CD4-positive, alpha-beta T cell treated with Interleukin-4 for 4 hours (primary cell): ENCODE data around the gene NUP205.
A peak's percentile ranks its signal among the peaks of the same experiment; 100 is the strongest.
"Not testable (repeated sequence)": the region's sequence is repeated elsewhere in the genome, so short reads cannot be mapped to it uniquely, and the experiment has no call there.

ENCODE experiments used
- DNase-seq: peaks from one replicate; pipeline ENCODE4 v3.0.0-alpha.2; 2020

The NUP205 gene

DNA sequence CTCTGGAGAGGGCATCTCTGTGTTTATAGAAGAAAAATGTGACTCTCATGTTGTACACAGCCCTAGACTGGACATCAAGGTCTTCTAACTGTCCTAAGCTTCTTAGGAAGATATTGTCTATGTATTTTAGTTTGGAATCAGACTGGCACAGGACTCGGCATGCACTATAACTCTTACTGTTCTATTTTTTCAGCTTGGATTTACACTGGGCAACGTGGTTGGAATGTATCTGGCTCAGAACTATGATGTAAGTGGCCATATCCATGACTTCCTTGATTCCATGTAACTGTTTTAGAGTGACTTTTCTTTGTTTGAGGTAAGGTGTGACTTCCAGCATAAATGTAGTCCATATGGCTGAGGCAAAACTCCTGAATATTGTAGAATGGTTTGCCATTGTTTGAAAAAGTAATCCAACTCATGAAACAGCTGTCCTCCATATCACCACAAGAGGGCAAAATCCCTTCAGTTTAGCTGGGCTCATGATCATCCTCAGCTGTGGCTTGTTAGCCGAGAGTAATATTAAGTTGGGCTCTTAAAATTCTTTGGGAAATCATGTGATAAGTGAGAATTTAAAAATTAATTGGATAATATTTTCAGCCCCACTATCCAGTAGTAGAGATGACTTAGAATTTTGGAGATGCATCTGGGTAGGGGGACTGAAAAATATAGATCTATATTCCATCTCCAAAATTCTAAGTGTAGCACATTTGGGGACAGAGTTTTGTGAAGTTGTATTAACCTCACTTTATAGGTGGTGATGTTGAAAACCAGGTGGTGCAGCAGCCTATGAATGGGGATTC is 115.0 kb downstream of the NUP205 start:
- DNase-seq, result peak; percentile 18

- DNase-seq, result no peak
These were observed 115.6 kb downstream of the NUP205 start for GRCh38 chr7:135673360-135673706.

- DNase-seq, result no peak
These were observed 121.2 kb downstream of the NUP205 start for GRCh38 chr7:135678612-135679575.

DNA sequence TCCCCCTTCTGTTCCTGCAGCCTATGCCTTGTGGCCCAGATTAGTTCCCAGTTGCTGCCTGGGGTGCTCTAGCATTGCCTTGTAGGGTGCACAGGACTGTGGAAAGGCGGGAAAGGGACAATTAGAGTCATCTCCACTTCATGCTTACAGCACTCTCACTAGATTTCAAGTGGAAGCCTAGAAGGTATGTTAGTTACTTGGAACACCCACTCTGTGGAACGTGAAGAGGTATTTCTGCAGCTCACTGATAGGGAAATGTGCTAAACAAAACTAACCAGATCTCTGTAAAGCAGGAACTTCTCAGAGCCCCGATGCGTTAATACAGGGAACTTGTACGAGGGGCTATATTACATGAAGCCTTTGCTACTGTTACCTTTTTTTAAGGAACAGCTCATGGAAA is 124.0 kb downstream of the NUP205 start:
- no peak for DNase-seq

GRCh38 chr7:135682191-135682590 is 124.5 kb downstream of the NUP205 start:
- DNase-seq, result no peak

DNA sequence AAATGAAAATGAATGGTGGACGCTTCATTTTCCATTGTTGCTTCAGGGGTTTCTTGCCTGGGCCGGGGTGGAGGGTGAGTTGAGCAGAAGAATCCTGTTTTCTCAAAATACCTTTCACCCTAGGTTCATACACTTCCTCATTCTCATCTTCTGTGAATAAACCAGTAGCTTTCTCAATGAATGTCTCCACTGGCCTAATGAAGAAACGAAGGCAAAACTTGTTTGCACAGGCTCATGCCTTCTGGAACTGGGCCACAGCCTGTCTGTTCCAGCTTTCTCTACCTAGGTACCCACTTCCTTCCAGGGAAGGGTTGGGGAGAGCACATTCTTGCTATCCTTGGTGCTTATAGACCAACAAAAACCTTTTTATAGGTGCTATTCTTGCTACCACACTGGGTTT is 125.9 kb downstream of the NUP205 start:
- no peak for DNase-seq

DNA sequence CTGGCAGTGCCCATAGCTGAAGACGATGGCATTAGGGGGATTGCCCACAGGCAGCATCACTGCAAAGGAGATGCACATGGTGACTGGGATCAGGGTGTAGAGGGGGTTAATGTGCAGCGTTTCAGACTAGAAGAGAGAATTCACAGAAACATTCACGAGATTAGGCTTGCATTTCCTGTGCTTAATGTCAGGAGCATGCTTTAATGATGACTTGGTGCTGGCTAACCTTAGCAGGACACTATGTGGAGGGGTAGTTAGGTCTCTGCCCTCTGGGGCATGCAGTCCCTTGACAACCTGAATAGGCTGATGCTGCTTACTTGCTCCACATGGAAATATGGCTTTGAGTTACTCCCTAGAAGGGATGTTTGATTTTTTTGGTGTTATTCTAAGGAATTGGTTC is 126.4 kb downstream of the NUP205 start:
- no peak for DNase-seq

DNA sequence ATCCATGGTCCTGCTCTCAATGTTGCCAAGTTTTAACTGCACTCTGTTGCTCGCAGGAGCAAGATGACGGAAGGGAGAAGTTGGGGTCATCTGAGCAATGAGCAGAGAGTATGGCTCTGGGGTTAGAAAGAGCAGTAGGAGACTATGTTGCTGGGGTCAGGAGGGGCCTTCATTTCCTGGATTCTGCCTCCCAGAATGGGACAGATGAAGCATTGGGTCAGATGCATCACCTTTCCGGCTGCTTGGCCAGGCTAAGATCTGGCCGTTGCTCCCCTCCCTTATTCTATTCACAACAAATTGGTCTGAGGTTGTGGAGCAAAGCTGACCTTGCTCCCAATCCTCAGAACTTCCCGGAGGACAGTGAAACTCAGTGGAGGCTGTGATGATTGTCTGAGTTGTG is 127.0 kb downstream of the NUP205 start:
- DNase-seq, result no peak

- no peak for DNase-seq
These were observed 127.8 kb downstream of the NUP205 start for GRCh38 chr7:135685306-135686084.

DNA sequence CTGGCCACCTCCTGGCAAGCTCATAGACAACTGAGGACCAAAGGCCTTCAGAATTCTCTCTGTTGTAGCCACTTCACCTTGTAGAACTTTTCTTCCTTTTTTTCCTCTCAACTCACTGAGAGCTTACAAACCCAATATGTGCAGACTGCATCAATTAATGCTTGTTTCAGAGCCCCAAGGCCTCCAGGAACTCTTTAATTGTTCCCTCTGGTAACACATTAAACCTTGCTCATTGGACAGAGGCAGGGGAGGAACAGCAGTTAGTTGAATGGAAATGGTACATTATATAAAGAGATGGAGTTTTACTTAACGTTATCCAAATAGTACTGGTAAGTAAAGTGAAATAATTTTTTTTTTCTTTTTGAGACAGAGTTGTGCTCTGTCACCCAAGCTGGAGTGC is 129.7 kb downstream of the NUP205 start:
- no peak for DNase-seq

GRCh38 chr7:135690566-135690965 is 132.8 kb downstream of the NUP205 start:
- no peak for DNase-seq

DNA sequence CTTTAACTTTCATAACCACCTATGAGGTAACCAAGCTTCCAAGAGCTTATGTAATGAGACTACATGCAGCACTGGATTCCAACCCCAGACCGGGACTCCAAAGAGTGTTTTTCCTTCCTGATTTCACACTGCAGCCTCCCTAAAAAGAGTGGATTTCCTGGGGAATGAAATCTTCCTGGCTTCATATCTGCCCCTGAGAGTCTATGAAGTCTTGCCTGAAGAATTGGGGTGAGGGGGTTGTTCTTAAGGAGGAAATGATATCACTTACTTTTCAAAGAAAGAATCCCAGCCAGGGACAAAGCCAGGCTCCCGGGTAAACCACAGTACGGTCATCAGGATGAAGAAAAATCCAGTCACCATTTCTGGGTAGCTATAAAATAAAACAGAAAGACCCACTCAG is 134.3 kb downstream of the NUP205 start:
- no peak for DNase-seq

DNA sequence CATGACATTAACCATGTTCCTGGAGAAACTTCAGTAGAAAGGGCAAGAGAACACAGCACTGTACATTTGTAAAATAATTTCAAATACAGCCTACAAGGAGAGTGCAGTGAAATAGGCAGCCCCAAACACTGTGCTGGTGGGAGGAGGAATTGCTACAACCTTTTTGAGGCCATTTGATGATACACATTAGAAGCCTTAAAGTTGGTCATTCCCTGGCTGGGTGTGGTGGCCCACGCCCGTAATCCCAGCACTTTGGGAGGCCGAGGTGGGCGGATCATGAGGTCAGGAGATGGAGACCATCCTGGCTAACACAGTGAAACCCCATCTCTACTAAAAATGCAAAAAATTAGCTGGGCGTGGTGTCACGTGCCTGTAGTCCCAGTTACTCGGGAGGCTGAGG is 134.9 kb downstream of the NUP205 start:
- not testable (repeated sequence) for DNase-seq

DNA sequence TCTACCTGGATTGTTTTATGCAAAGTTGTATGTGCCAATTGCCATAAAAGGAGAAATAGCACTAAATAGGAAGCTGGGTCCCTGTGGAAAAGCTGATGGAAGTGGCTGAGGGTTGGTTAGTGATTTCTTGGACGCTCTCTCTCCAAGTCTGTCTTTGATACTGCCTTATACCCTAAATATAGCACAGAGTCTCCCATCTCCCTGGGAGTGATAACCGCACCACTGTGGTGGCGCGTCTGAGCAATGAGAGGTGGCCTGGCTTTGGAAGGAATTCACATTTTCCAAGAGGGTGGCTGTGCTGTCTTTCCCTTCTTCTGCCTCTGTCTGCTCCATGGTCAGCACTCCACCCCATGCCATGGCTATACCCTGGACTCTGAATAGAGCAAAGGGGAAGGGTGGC is 135.8 kb downstream of the NUP205 start:
- DNase-seq, result no peak

GRCh38 chr7:135697276-135698049 is 139.7 kb downstream of the NUP205 start:
- no peak for DNase-seq
